Activated CD4-positive, alpha-beta T cell treated with anti-CD3 and anti-CD28 coated beads, Interleukin-2, amount 50 U/mL, for 16 hours (primary cell): ENCODE data around the gene HMCES.

Experiments
- DNase-seq: peaks from one replicate; pipeline ENCODE4 v3.0.0-alpha.2; 2020

The HMCES gene

DNA sequence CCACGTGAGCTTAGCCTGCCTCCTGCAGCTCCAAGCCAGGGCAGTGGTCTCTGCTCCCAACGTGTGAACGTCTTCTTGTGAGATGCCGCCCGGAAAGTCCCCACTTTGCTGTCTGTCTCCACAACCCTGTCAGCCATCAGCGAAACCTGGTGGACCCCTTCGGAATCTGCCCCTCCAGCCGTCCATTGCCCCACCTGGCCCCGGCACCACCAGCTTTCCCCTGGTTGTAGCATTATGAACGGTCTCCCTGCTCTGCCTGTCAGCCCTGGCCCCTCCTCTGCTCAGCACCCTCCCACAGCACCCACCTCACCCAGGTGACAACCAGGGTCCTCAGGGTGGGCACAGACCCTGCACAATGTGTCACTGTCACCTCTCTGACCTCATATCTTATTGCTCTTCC is 71.1 kb downstream of the HMCES start:
- no peak for DNase-seq

- DNase-seq, result no peak
Observed at GRCh38 chr3:129352045-129352444, 73.4 kb downstream of the HMCES start.

GRCh38 chr3:129352650-129353588 is 74.2 kb downstream of the HMCES start:
- DNase-seq, result no peak

GRCh38 chr3:129353589-129353941 is 74.9 kb downstream of the HMCES start:
- no peak for DNase-seq
